Endothelial cell of umbilical vein (primary cell): ENCODE data around the gene HCFC2. TPM values are rescaled to one million over a fixed set of nuclear protein-coding genes. Genes with fewer than 3 reads are reported as not detected.

Experiments
- BruUV-seq: library from RNA; stranded (reverse); fragments of 400-500 nt; replicated peaks from 2 replicates; lab custom pipeline; 2021; lab: Mats Ljungman, UMichigan
- CTCF ChIA-PET: fragments of 300-600, 350-600 bp; sonication (Branson Sonifier 250); formaldehyde crosslinking; loops from one replicate; lab custom pipeline; 2021; ENCODE audit warnings: antibody characterized with exemption, inconsistent platforms; lab: Charles Lee
- POLR2A ChIA-PET: fragments of 300-600, 350-600 bp; sonication (Branson Sonifier 250); formaldehyde crosslinking; loops from one replicate; lab custom pipeline; 2021; ENCODE audit warnings: antibody characterized with exemption, inconsistent platforms; lab: Charles Lee
- DNase-seq: peaks from one replicate; pipeline ENCODE4 v3.0.0-alpha.2; 2011; ENCODE audit warnings: low read depth, low spot score
- FAIRE-seq: peaks from 2 replicates; lab custom pipeline; 2011; peaks lifted over from hg19 to GRCh38; lab: Jason Lieb, UNC
- H2AFZ ChIP-seq: 2 replicates; pipeline ENCODE4 v1.6.0; 2012; ENCODE audit warnings: low read depth, low read length, control low read depth, inconsistent platforms
- H3K27ac ChIP-seq: 2 replicates; pipeline ENCODE4 v1.5.1; 2011; ENCODE audit warnings: low read depth, mild to moderate bottlenecking, control low read depth, low read length, moderate library complexity; ENCODE audit not compliant: insufficient read depth
- H3K27me3 ChIP-seq, 2 experiments: 2 replicates each; pipeline versions ENCODE4 v1.6.0 to v1.6.1; 2011; ENCODE audit warnings: low read length in 2 of 2, mixed read lengths in 1 of 2; ENCODE audit not compliant: control insufficient read depth in 2 of 2, insufficient read depth in 2 of 2
- H3K36me3 ChIP-seq, 2 experiments: 2 replicates in 1 of 2; 3 replicates in 1 of 2; pipeline ENCODE4 v1.5.1; 2011; ENCODE audit warnings: low read length in 2 of 2, mild to moderate bottlenecking in 1 of 2, moderate library complexity in 1 of 2; ENCODE audit not compliant: control insufficient read depth in 2 of 2, insufficient read depth in 2 of 2; ENCODE audit errors: extremely low read depth in 1 of 2
- H3K4me1 ChIP-seq: 3 replicates; pipeline ENCODE4 v1.5.1; 2011; ENCODE audit warnings: mild to moderate bottlenecking, low read length; ENCODE audit not compliant: control insufficient read depth, insufficient read depth; ENCODE audit errors: extremely low read depth
- H3K4me2 ChIP-seq: 2 replicates; pipeline ENCODE4 v1.6.1; 2011; ENCODE audit warnings: low read length, control low read depth, mixed read lengths; ENCODE audit not compliant: insufficient read depth
- H3K4me3 ChIP-seq, 3 experiments: fragments of 200-600 bp in 1 of 3; sonication (generic), shearing (Covaris generic) in 1 of 3; replicated peaks in 1 of 3; 2 replicates each; pipeline ENCODE4 v1.5.1; 2011 to 2016; ENCODE audit warnings: control low read depth in 3 of 3, low read length in 3 of 3, mild to moderate bottlenecking in 2 of 3, inconsistent platforms in 1 of 3, low read depth in 1 of 3, moderate library complexity in 1 of 3; ENCODE audit not compliant: insufficient read depth in 1 of 3
- H3K79me2 ChIP-seq: 2 replicates; pipeline ENCODE4 v1.6.0; 2012; ENCODE audit warnings: low read length, inconsistent platforms; ENCODE audit not compliant: control insufficient read depth, insufficient read depth
- H3K9ac ChIP-seq: replicated peaks from 2 replicates; pipeline ENCODE3; 2011; ENCODE audit warnings: low read length, control low read depth; ENCODE audit not compliant: insufficient read depth; ENCODE audit errors: extremely low read depth
- H3K9me1 ChIP-seq: replicated peaks from 3 replicates; pipeline ENCODE4 v1.6.0; 2011; ENCODE audit warnings: mild to moderate bottlenecking, low read length; ENCODE audit not compliant: control insufficient read depth, insufficient read depth; ENCODE audit errors: extremely low read depth
- H3K9me3 ChIP-seq: replicated peaks from 2 replicates; pipeline ENCODE4 v1.5.1; 2012; ENCODE audit warnings: low read length, inconsistent platforms; ENCODE audit not compliant: control insufficient read depth, insufficient read depth
- H4K20me1 ChIP-seq: replicated peaks from 2 replicates; pipeline ENCODE3; 2011; ENCODE audit warnings: mild to moderate bottlenecking, low read length; ENCODE audit not compliant: control insufficient read depth, insufficient read depth; ENCODE audit errors: extremely low read depth
- EZH2 ChIP-seq: IDR thresholded peaks from 2 replicates; pipeline ENCODE4 v1.6.1; 2012; ENCODE audit warnings: borderline replicate concordance, low read depth, mild to moderate bottlenecking, moderate library complexity, low read length, inconsistent platforms; ENCODE audit not compliant: severe bottlenecking
- FOS ChIP-seq: IDR thresholded peaks from 2 replicates; pipeline ENCODE4 v1.6.1; 2011; ENCODE audit warnings: mild to moderate bottlenecking, low read length, moderate library complexity, borderline replicate concordance; ENCODE audit not compliant: insufficient read depth
- GATA2 ChIP-seq: IDR thresholded peaks from 2 replicates; pipeline ENCODE4 v1.7.0; 2011; ENCODE audit warnings: low read depth, mild to moderate bottlenecking, moderate library complexity, mixed read lengths, low read length; ENCODE audit not compliant: insufficient read length, insufficient read depth
- JUN ChIP-seq: IDR thresholded peaks from 2 replicates; pipeline ENCODE4 v1.6.1; 2011; ENCODE audit warnings: borderline replicate concordance, low read depth; ENCODE audit not compliant: insufficient read length, insufficient read depth
- MYC ChIP-seq: IDR thresholded peaks from one replicate; pipeline ENCODE4 v1.6.1; 2011; ENCODE audit warnings: mild to moderate bottlenecking, low read depth, low read length
- POLR2A ChIP-seq: IDR thresholded peaks from 2 replicates; pipeline ENCODE4 v1.6.1; 2012; ENCODE audit warnings: low read depth, mild to moderate bottlenecking, control low read depth, low read length
- POLR2AphosphoS5 ChIP-seq: IDR thresholded peaks from 2 replicates; pipeline ENCODE4 v1.6.1; 2012; ENCODE audit warnings: low read depth, mild to moderate bottlenecking, control low read depth, low read length, moderate library complexity; ENCODE audit not compliant: insufficient read depth
- dilution Hi-C: fragments of 300-500 bp; cut with MboI; formaldehyde crosslinking; loops from one replicate; pipeline ENCODE4 v1.15.0; 2019; ENCODE audit warnings: low sequenced_read_pairs; ENCODE audit not compliant: extremely low pct_ligation_motif_present
- intact Hi-C: fragments of 100-400 bp; cut with micrococcal nuclease; formaldehyde crosslinking; loops from one replicate; pipeline ENCODE4 v1.10.0; 2022
- polyA plus RNA-seq, 4 experiments: library from polyadenylated mRNA; depleted of rRNA in 3 of 4; stranded (reverse) in 3 of 4; unstranded in 1 of 4; fragments of >200 nt; gene quantifications; 2 replicates each; pipeline versions ENCODE4 v1.2.1 to v1.2.3, GENCODE V29; 2011 to 2012; ENCODE audit warnings: missing spikeins in 1 of 4
- total RNA-seq: library from RNA; stranded (reverse); gene quantifications from 2 replicates; pipeline ENCODE4 v1.2.3, GENCODE V29; 2021
- TF ChIP-seq, protein P1 (sequence below), 2 donors: IDR thresholded peaks; 1 replicate in 1 of 2; 2 replicates in 1 of 2; pipeline ENCODE4 v1.5.1; 2011; ENCODE audit warnings: low read length in 2 of 2, mild to moderate bottlenecking in 2 of 2, moderate library complexity in 2 of 2, control low read depth in 1 of 2, inconsistent platforms in 1 of 2, low read depth in 1 of 2; ENCODE audit not compliant: insufficient read depth in 1 of 2; ENCODE audit errors: extremely low read depth in 1 of 2
- TF ChIP-seq, protein P2 (sequence below): IDR thresholded peaks from 2 replicates; pipeline ENCODE4 v1.6.1; 2011; ENCODE audit not compliant: insufficient read depth, insufficient read length

HCFC2 gene
- total and polyA plus RNA-seq, 2 donors (not counting 3 experiments of a cell fraction or from before 2014, with no cell fraction given): 6.0 to 15.6 TPM

DNA sequence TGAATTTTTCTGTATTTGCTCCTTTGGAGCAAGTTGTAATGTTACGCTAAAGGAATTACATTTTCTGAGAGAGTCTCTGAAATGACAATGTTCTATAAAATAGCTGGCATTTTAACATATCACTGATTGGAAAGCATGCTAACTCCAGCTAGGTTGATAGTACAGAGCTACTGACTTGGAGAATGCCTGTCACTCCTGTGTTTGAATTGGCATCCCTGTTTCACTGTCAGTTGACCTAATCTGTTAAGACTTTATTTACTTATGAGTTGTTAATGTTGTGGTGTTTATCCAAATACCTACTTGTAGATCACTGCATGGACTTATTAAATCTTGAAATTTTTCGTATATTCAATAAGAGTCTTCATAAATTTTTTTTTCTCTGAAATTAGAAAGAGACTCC is 33.6 kb downstream of the HCFC2 start:
- Histone ChIP-seq H3K4me3 (no peak overlapping the region), H3K27me3 (no peaks in the 10 kb centered on the region), H3K9me1 (no peaks in the 10 kb centered on the region), H3K27ac (no peak overlapping the region), H2AFZ (no peak overlapping the region), H3K4me2 (no peak overlapping the region), H3K36me3 (peaks cover 5 to 7% of the 10 kb centered on the region in 2 experiments), H4K20me1 (no peaks in the 10 kb centered on the region), H3K9ac (no peak overlapping the region), H3K79me2 (no peaks in the 10 kb centered on the region), H3K4me1 (no peaks in the 10 kb centered on the region), H3K9me3 (no peaks in the 10 kb centered on the region)
- FAIRE-seq: no peak
- BruUV-seq: no TSS peak
- ChIA-PET CTCF (interaction anchor here (1.7 to 7.5 kb wide), 2 partner anchors 11 kb away, joined by 7 to 51 read pairs; no protein-coding TSS in a partner anchor), POLR2A (no interaction called here)
- TF ChIP-seq, protein P1, sequence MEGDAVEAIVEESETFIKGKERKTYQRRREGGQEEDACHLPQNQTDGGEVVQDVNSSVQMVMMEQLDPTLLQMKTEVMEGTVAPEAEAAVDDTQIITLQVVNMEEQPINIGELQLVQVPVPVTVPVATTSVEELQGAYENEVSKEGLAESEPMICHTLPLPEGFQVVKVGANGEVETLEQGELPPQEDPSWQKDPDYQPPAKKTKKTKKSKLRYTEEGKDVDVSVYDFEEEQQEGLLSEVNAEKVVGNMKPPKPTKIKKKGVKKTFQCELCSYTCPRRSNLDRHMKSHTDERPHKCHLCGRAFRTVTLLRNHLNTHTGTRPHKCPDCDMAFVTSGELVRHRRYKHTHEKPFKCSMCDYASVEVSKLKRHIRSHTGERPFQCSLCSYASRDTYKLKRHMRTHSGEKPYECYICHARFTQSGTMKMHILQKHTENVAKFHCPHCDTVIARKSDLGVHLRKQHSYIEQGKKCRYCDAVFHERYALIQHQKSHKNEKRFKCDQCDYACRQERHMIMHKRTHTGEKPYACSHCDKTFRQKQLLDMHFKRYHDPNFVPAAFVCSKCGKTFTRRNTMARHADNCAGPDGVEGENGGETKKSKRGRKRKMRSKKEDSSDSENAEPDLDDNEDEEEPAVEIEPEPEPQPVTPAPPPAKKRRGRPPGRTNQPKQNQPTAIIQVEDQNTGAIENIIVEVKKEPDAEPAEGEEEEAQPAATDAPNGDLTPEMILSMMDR (IDR thresholded peaks at IDR 0.05; ENCODE audit: extremely low read depth in 1 of 2, insufficient read depth in 1 of 2, low read depth in 1 of 2, low read length in 2 of 2): no peak
- TF ChIP-seq, protein P2, sequence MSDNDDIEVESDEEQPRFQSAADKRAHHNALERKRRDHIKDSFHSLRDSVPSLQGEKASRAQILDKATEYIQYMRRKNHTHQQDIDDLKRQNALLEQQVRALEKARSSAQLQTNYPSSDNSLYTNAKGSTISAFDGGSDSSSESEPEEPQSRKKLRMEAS: no peak
- TF ChIP-seq GATA2: no peak
- TF ChIP-seq EZH2: no peak
- TF ChIP-seq POLR2A: no peak
- no peak for TF ChIP-seq MYC
- no peak for TF ChIP-seq FOS
- TF ChIP-seq JUN: no peak
- TF ChIP-seq POLR2AphosphoS5: no peak
- dilution Hi-C loops (no loop called here), intact Hi-C loops (no loop called here)
- no peak for DNase-seq
